ENCODE measurements around the gene MINDY4B. TPM values are rescaled to one million over a fixed set of nuclear protein-coding genes. Genes with fewer than 3 reads are reported as not detected.

The MINDY4B gene
- total and polyA plus RNA-seq, 2 of the 8 experiments (the other 6 are each of a cell fraction or from before 2014, with no cell fraction given) = not detected

- CTCF ChIA-PET (ENCODE audit: partially characterized antibody) = interaction anchor here (0.8 to 2.6 kb wide), 3 partner anchors 81 to 104 kb away, joined by 3 to 19 read pairs (median 3); no protein-coding TSS in a partner anchor
- Histone ChIP-seq H2AFZ (ENCODE audit: low read length) (no peak overlapping the region), H2AK5ac (ENCODE audit: low read depth, low read length) (no peak overlapping the region), H3K79me2 (ENCODE audit: control insufficient read depth in 1 of 2, insufficient read depth in 2 of 2, low read length in 2 of 2) (no peaks in the 10 kb centered on the region), H3K4me3 (ENCODE audit: extremely low read depth in 1 of 4, insufficient read depth in 2 of 4, low read depth in 3 of 4, low read length in 4 of 4) (no peak overlapping the region), H3K23me2 (ENCODE audit: low read depth, low read length) (no peaks in the 10 kb centered on the region), H3K9me3 (ENCODE audit: insufficient read depth in 2 of 2, low read depth in 1 of 2, low read length in 1 of 2) (no peaks in the 10 kb centered on the region), H3K4me1 (replicated peaks in 1 of 4; ENCODE audit: control insufficient read depth in 3 of 4, insufficient read depth in 4 of 4, low read length in 3 of 4) (no peaks in the 10 kb centered on the region), H3K14ac (ENCODE audit: insufficient read length) (no peak overlapping the region), H3K23ac (ENCODE audit: insufficient read length) (no peak overlapping the region), H3K27me3 (replicated peaks in 1 of 4; ENCODE audit: control insufficient read depth in 3 of 4, extremely low read depth in 1 of 4, insufficient read depth in 3 of 4, low read length in 3 of 4) (no peaks in the 10 kb centered on the region), H3K18ac (ENCODE audit: extremely low read depth, low read length) (no peak overlapping the region), H2BK120ac (replicated peaks; ENCODE audit: low read depth, low read length) (no peak overlapping the region), H3K27ac (ENCODE audit: low read depth, low read length) (no peak overlapping the region), H2BK15ac (ENCODE audit: low read length) (no peak overlapping the region), H2BK20ac (ENCODE audit: low read length) (no peak overlapping the region), H2BK5ac (ENCODE audit: low read depth, low read length) (no peak overlapping the region), H3K4ac (replicated peaks; ENCODE audit: insufficient read length, low read depth, low read length) (no peak overlapping the region), H3K9ac (replicated peaks in 1 of 4; ENCODE audit: extremely low read depth in 1 of 4, low read depth in 3 of 4, low read length in 3 of 4) (no peak overlapping the region), H4K5ac (ENCODE audit: insufficient read length, low read depth, low read length) (no peak overlapping the region), H2BK12ac (ENCODE audit: low read depth, low read length) (no peak overlapping the region), H3K56ac (replicated peaks; ENCODE audit: insufficient read length, low read depth, low read length) (no peak overlapping the region), H3K4me2 (ENCODE audit: insufficient read depth in 1 of 2, low read depth in 2 of 2, low read length in 2 of 2) (no peak overlapping the region), H3K79me1 (ENCODE audit: low read depth, low read length) (no peaks in the 10 kb centered on the region), H4K20me1 (replicated peaks in 1 of 2; ENCODE audit: control insufficient read depth in 1 of 2, insufficient read depth in 2 of 2, low read length in 2 of 2) (no peaks in the 10 kb centered on the region), H4K91ac (replicated peaks; ENCODE audit: insufficient read length, low read length) (no peak overlapping the region), H3K36me3 (ENCODE audit: control insufficient read depth in 2 of 4, insufficient read depth in 4 of 4, low read length in 3 of 4) (no peaks in the 10 kb centered on the region), H4K8ac (ENCODE audit: extremely low read depth, insufficient read depth, low read length) (no peak overlapping the region)
- FAIRE-seq = no peak
- POLR2A ChIA-PET (ENCODE audit: partially characterized antibody) = no interaction called here
- no peak for DNase-seq (ENCODE audit: low read depth in 1 of 2, low spot score in 2 of 2)
- WGBS, 2 experiments (ENCODE audit: extremely low coverage in 1 of 2, insufficient coverage in 1 of 2, insufficient read length in 1 of 2, insufficient replicate concordance in 2 of 2, low coverage in 1 of 2, low lambda C conversion rate in 2 of 2, missing lambda C conversion rate in 1 of 2) = 92% methylated on average over 3 of the region's 3 CpGs; no CpG with 5 or more reads in 1 of the 2 experiments
- TF ChIP-seq RXRA (IDR thresholded peaks at IDR 0.05; ENCODE audit: insufficient read depth, low read depth, low read length) (no peak), EGR1 (IDR thresholded peaks at IDR 0.05; ENCODE audit: borderline replicate concordance, low read depth, low read length) (no peak), HDAC2 (IDR thresholded peaks at IDR 0.05; ENCODE audit: borderline replicate concordance in 1 of 2, low read depth in 2 of 2, low read length in 2 of 2) (no peak), POU5F1 (IDR thresholded peaks at IDR 0.05; ENCODE audit: low read depth, low read length) (no peak), HDAC6 (IDR thresholded peaks at IDR 0.05; ENCODE audit: low read depth, low read length) (no peak), ASH2L (IDR thresholded peaks at IDR 0.05; ENCODE audit: low read length) (no peak), USF2 (IDR thresholded peaks at IDR 0.05; ENCODE audit: low read length) (no peak), CHD2 (IDR thresholded peaks at IDR 0.05; ENCODE audit: low read length) (no peak), CBX5 (IDR thresholded peaks at IDR 0.05; ENCODE audit: low read depth, low read length) (no peak), RFX5 (IDR thresholded peaks at IDR 0.05; ENCODE audit: borderline replicate concordance, low read depth, low read length) (no peak)
Observed at GRCh38 chr3:150868282-150868681, 37.0 kb downstream of the MINDY4B start.

All from H1 (cell line).